Neuronal stem cell (in vitro differentiated cells): Measurements from ENCODE around the gene COL9A1.

Source experiments
- DNase-seq: peaks from one replicate; pipeline ENCODE4 v3.0.0-alpha.2; 2013; ENCODE audit warnings: low spot score
- H2AFZ ChIP-seq: one replicate; pipeline ENCODE4 v1.6.1; 2013; ENCODE audit warnings: mild to moderate bottlenecking, low read length, inconsistent platforms
- H2AK5ac ChIP-seq: 2 replicates; pipeline ENCODE4 v1.6.1; 2013; ENCODE audit warnings: low read depth, mild to moderate bottlenecking, inconsistent platforms, low read length, moderate library complexity, mixed read lengths
- H2BK120ac ChIP-seq: 2 replicates; pipeline ENCODE4 v1.6.1; 2013; ENCODE audit warnings: low read depth, mild to moderate bottlenecking, inconsistent platforms, low read length, moderate library complexity, mixed read lengths
- H2BK12ac ChIP-seq: one replicate; pipeline ENCODE4 v1.6.1; 2013; ENCODE audit warnings: low read length, inconsistent platforms
- H2BK15ac ChIP-seq: 2 replicates; pipeline ENCODE4 v1.6.1; 2013; ENCODE audit warnings: mild to moderate bottlenecking, low read length, inconsistent platforms, mixed read lengths
- H2BK5ac ChIP-seq: one replicate; pipeline ENCODE4 v1.6.1; 2013; ENCODE audit warnings: inconsistent platforms, mild to moderate bottlenecking, low read length, moderate library complexity
- H3K14ac ChIP-seq: one replicate; pipeline ENCODE4 v1.6.1; 2013; ENCODE audit warnings: low read length, inconsistent platforms
- H3K18ac ChIP-seq: 2 replicates; pipeline ENCODE4 v1.6.1; 2013; ENCODE audit warnings: low read length, inconsistent platforms
- H3K23ac ChIP-seq: 2 replicates; pipeline ENCODE4 v1.6.1; 2013; ENCODE audit warnings: low read depth, mild to moderate bottlenecking, mixed read lengths, low read length, inconsistent platforms; ENCODE audit not compliant: poor library complexity
- H3K27ac ChIP-seq: replicated peaks from 3 replicates; pipeline ENCODE4 v1.5.1; 2013; ENCODE audit warnings: low read length, inconsistent platforms
- H3K27me3 ChIP-seq, 3 experiments: 2 replicates each; pipeline ENCODE4 v1.6.1; 2013; ENCODE audit warnings: low read length in 3 of 3, mild to moderate bottlenecking in 2 of 3, inconsistent platforms in 1 of 3, low read depth in 1 of 3, mixed read lengths in 1 of 3, moderate library complexity in 1 of 3; ENCODE audit not compliant: control insufficient read depth in 3 of 3, insufficient read depth in 3 of 3
- H3K36me3 ChIP-seq, 2 donors: replicated peaks in 1 of 2; 2 replicates each; pipeline ENCODE4 v1.6.1; 2013; ENCODE audit warnings: low read length in 2 of 2; ENCODE audit not compliant: control insufficient read depth in 2 of 2, insufficient read depth in 2 of 2
- H3K4ac ChIP-seq: 2 replicates; pipeline ENCODE4 v1.6.1; 2013; ENCODE audit warnings: inconsistent platforms, mild to moderate bottlenecking, low read length, moderate library complexity
- H3K4me1 ChIP-seq, 2 donors: 1 replicate in 1 of 2; 2 replicates in 1 of 2; pipeline ENCODE4 v1.6.1; 2013; ENCODE audit warnings: low read length in 2 of 2, low read depth in 1 of 2; ENCODE audit not compliant: control insufficient read depth in 2 of 2, insufficient read depth in 1 of 2
- H3K4me2 ChIP-seq: one replicate; pipeline ENCODE4 v1.6.1; 2013; ENCODE audit warnings: mild to moderate bottlenecking, low read length, inconsistent platforms; ENCODE audit not compliant: insufficient read depth, poor library complexity, severe bottlenecking
- H3K4me3 ChIP-seq, 2 donors: 2 replicates each; pipeline ENCODE4 v1.5.1; 2013; ENCODE audit warnings: low read length in 2 of 2, mild to moderate bottlenecking in 2 of 2, inconsistent platforms in 1 of 2, moderate library complexity in 1 of 2
- H3K79me1 ChIP-seq: one replicate; pipeline ENCODE4 v1.6.1; 2013; ENCODE audit warnings: low read depth, mild to moderate bottlenecking, inconsistent platforms, low read length, moderate library complexity
- H3K9ac ChIP-seq: one replicate; pipeline ENCODE4 v1.6.1; 2013; ENCODE audit warnings: mild to moderate bottlenecking, low read depth, low read length, inconsistent platforms; ENCODE audit not compliant: poor library complexity
- H3K9me3 ChIP-seq, 2 donors: replicated peaks in 1 of 2; 2 replicates each; pipeline versions ENCODE3 to v1.6.1; 2013; ENCODE audit warnings: low read length in 2 of 2, mild to moderate bottlenecking in 2 of 2, inconsistent platforms in 1 of 2, low read depth in 1 of 2, mixed read lengths in 1 of 2, moderate library complexity in 1 of 2; ENCODE audit not compliant: control insufficient read depth in 2 of 2, insufficient read depth in 1 of 2
- H4K8ac ChIP-seq: one replicate; pipeline ENCODE4 v1.6.1; 2013; ENCODE audit warnings: low read depth, mild to moderate bottlenecking, inconsistent platforms, low read length, moderate library complexity
- H4K91ac ChIP-seq: one replicate; pipeline ENCODE4 v1.6.1; 2013; ENCODE audit warnings: low read length, low read depth, mild to moderate bottlenecking, inconsistent platforms; ENCODE audit not compliant: poor library complexity
- WGBS, 2 donors: extraction: QIAGEN DNeasy Blood & Tissue Kit; methylation state at CpG; one replicate each; pipeline ENCODE4 v1.1.7; 2013; ENCODE audit warnings: missing lambda C conversion rate in 2 of 2, mixed read lengths in 1 of 2; ENCODE audit not compliant: insufficient read length in 2 of 2, insufficient replicate concordance in 1 of 2; ENCODE audit errors: extremely low coverage in 2 of 2; 5-methylcytosine and 5-hydroxymethylcytosine counted together

The COL9A1 gene

GRCh38 chr6:70298068-70298467 is 4.8 kb downstream of the COL9A1 start:
- Histone ChIP-seq H3K23ac (no peak overlapping the region), H2BK120ac (no peak overlapping the region), H4K8ac (no peak overlapping the region), H3K4me2 (no peak overlapping the region), H2BK12ac (no peak overlapping the region), H2AK5ac (no peak overlapping the region), H4K91ac (no peak overlapping the region), H2BK15ac (no peak overlapping the region), H3K79me1 (no peaks in the 10 kb centered on the region), H2BK5ac (no peak overlapping the region), H3K18ac (no peak overlapping the region), H3K27me3 (peaks cover 0 to under 1% (median 0%) of the 10 kb centered on the region in 3 experiments), H3K9ac (no peak overlapping the region), H3K4ac (no peak overlapping the region), H3K36me3 (no peaks in the 10 kb centered on the region), H3K14ac (no peak overlapping the region), H3K4me3 (no peak overlapping the region), H2AFZ (no peak overlapping the region), H3K9me3 (no peaks in the 10 kb centered on the region), H3K4me1 (no peaks in the 10 kb centered on the region), H3K27ac (no peak overlapping the region)
- no peak for DNase-seq

GRCh38 chr6:70292193-70292592 is 10.7 kb downstream of the COL9A1 start:
- Histone ChIP-seq H3K36me3 (no peaks in the 10 kb centered on the region), H3K14ac (no peak overlapping the region), H3K27me3 (peaks cover 0 to 16% (median 0%) of the 10 kb centered on the region in 3 experiments), H3K4me3 (no peak overlapping the region), H4K91ac (no peak overlapping the region), H3K4ac (no peak overlapping the region), H3K18ac (no peak overlapping the region), H3K4me1 (no peaks in the 10 kb centered on the region), H3K27ac (no peak overlapping the region), H2AFZ (no peak overlapping the region), H2BK120ac (no peak overlapping the region), H3K9me3 (no peaks in the 10 kb centered on the region), H3K79me1 (no peaks in the 10 kb centered on the region), H4K8ac (no peak overlapping the region), H2BK15ac (no peak overlapping the region), H3K23ac (no peak overlapping the region), H3K9ac (no peak overlapping the region), H2BK5ac (no peak overlapping the region), H2BK12ac (no peak overlapping the region), H3K4me2 (no peak overlapping the region), H2AK5ac (no peak overlapping the region)
- no peak for DNase-seq
- no CpG with 5 or more reads among the region's 1 CpG for WGBS, 2 donors

DNA sequence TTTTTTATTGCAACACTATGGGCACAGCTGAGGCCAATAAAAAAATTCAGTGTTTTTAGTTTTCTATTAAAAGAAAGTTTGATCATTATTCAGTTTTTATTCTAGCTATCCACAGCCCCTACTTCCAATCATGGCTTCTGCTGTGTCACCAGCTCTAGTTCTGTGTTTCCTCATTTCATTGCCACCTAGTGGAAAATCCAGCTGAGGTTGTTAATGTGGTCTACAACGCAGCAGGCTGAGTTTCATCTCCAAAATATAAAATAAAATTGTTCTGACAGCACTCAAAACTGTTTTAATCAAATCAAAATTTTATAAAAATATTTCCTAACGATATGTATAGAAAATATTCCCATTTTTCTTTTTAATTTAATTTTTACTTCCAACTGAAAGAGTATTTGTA is 13.6 kb downstream of the COL9A1 start:
- WGBS, 2 donors, result 100% methylated on average over 1 of the region's 2 CpGs; no CpG with 5 or more reads in 1 of the 2 donors

GRCh38 chr6:70286905-70287304 is 16.0 kb downstream of the COL9A1 start:
- Histone ChIP-seq H3K14ac (no peak overlapping the region), H3K9ac (no peak overlapping the region), H2AK5ac (no peak overlapping the region), H2BK15ac (no peak overlapping the region), H3K4me2 (no peak overlapping the region), H3K4me1 (peaks cover 3 to 5% of the 10 kb centered on the region in 2 donors), H3K9me3 (peaks cover 4 to 5% of the 10 kb centered on the region in 2 donors), H2BK12ac (no peak overlapping the region), H3K27ac (no peak overlapping the region), H4K91ac (no peak overlapping the region), H3K27me3 (peaks cover 3 to 34% (median 13%) of the 10 kb centered on the region in 3 experiments), H3K4me3 (no peak overlapping the region), H3K18ac (no peak overlapping the region), H3K4ac (no peak overlapping the region), H3K36me3 (no peaks in the 10 kb centered on the region), H3K79me1 (no peaks in the 10 kb centered on the region), H3K23ac (no peak overlapping the region), H2BK120ac (no peak overlapping the region), H4K8ac (no peak overlapping the region), H2BK5ac (no peak overlapping the region), H2AFZ (no peak overlapping the region)
- WGBS, 2 donors, result no CpG with 5 or more reads among the region's 5 CpGs
- no peak for DNase-seq

More for the DNA sequence above, 13.6 kb downstream of the COL9A1 start:
- no peak for DNase-seq
- no peak overlapping the region for H2BK15ac ChIP-seq
- H3K27ac ChIP-seq, result no peak overlapping the region
- no peak overlapping the region for H3K14ac ChIP-seq
- H3K4ac ChIP-seq, result no peak overlapping the region
- H3K23ac ChIP-seq, result no peak overlapping the region
- no peaks in the 10 kb centered on the region for H3K79me1 ChIP-seq
- H3K27me3 ChIP-seq, result peaks cover 0 to 31% (median 0%) of the 10 kb centered on the region in 3 experiments
- H3K18ac ChIP-seq, result no peak overlapping the region
- no peak overlapping the region for H2BK12ac ChIP-seq
- H3K4me1 ChIP-seq, result no peaks in the 10 kb centered on the region
- H2BK5ac ChIP-seq, result no peak overlapping the region
- H2AK5ac ChIP-seq, result no peak overlapping the region
- no peak overlapping the region for H3K9ac ChIP-seq
- no peaks in the 10 kb centered on the region for H3K36me3 ChIP-seq
- no peak overlapping the region for H3K4me3 ChIP-seq
- H2AFZ ChIP-seq, result no peak overlapping the region
- H2BK120ac ChIP-seq, result no peak overlapping the region
- H3K4me2 ChIP-seq, result no peak overlapping the region
- no peaks in the 10 kb centered on the region for H3K9me3 ChIP-seq
- H4K8ac ChIP-seq, result no peak overlapping the region
- H4K91ac ChIP-seq, result no peak overlapping the region
